Measurements from ENCODE around the gene BCAR3. TPM values are rescaled to one million over a fixed set of nuclear protein-coding genes. Genes with fewer than 3 reads are reported as not detected.

BCAR3 gene
- total RNA-seq, 3 donors from 2014 or later: 26.7 to 42.7 (median 30.2) TPM

DNA sequence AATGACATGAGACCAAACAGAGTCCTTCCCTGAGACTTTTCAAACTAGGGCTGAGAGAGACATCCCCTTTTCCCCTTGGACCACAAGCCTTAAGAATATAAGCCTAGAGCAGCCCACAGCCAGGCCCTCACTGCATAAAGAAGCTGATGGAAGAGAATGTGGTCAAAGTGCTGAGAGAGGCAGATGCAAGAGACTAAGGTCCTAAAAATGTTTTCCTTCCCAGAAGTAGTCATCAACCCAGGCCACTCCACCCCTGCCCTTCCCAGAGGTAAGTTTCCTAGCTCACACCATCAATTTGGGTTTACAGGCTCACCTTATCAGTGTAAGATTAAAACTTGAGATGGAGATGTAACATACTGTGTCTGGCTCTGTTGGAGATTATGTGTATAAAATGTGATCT is 58.2 kb downstream of the BCAR3 start:
- intact Hi-C loops (cut with DNase I; ENCODE audit: low total_unique reads): loop anchor here (10.0 kb wide), 3 partner anchors 189 to 221 kb away; no protein-coding TSS in a partner anchor
- Histone ChIP-seq H3K4me3 (no peak overlapping the region), H3K4me1 (no peaks in the 10 kb centered on the region), H3K27ac (no peak overlapping the region), H3K27me3 (no peaks in the 10 kb centered on the region), H3K9me3 (no peaks in the 10 kb centered on the region), H3K36me3 (no peaks in the 10 kb centered on the region)
- DNase-seq (ENCODE audit: low spot score in 2 of 2): no peak
- TF ChIP-seq POLR2A (IDR thresholded peaks at IDR 0.05) (no peak), POLR2AphosphoS5 (IDR thresholded peaks at IDR 0.05) (no peak)
- TF ChIP-seq, protein P1, sequence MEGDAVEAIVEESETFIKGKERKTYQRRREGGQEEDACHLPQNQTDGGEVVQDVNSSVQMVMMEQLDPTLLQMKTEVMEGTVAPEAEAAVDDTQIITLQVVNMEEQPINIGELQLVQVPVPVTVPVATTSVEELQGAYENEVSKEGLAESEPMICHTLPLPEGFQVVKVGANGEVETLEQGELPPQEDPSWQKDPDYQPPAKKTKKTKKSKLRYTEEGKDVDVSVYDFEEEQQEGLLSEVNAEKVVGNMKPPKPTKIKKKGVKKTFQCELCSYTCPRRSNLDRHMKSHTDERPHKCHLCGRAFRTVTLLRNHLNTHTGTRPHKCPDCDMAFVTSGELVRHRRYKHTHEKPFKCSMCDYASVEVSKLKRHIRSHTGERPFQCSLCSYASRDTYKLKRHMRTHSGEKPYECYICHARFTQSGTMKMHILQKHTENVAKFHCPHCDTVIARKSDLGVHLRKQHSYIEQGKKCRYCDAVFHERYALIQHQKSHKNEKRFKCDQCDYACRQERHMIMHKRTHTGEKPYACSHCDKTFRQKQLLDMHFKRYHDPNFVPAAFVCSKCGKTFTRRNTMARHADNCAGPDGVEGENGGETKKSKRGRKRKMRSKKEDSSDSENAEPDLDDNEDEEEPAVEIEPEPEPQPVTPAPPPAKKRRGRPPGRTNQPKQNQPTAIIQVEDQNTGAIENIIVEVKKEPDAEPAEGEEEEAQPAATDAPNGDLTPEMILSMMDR (IDR thresholded peaks at IDR 0.05): no peak

DNA sequence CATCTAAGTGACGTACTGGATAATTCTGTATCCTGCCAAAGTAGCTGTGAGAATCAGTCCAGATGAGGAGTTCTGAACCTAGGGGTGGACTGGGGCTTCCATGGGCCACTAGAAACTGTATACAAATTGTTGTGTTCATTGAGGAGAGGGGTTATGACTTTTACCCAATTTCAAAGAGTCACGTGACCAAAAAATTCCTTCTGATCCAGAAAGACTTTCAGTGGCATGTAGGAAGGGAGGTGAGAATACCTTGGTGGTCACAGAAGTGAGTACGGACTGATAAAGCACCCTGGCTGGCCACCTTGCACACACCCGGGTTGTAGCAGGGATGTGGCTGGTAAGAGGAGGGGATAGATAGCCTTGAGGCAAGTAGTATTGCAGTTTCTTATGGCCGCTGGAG is 60.4 kb downstream of the BCAR3 start:
- Histone ChIP-seq H3K27me3 (no peaks in the 10 kb centered on the region), H3K4me1 (peaks cover 0 to 21% of the 10 kb centered on the region in 2 donors), H3K27ac (no peak overlapping the region), H3K36me3 (no peaks in the 10 kb centered on the region), H3K9me3 (no peaks in the 10 kb centered on the region), H3K4me3 (no peak overlapping the region)
- DNase-seq (ENCODE audit: low spot score in 2 of 2): no peak
- TF ChIP-seq, protein P1 (IDR thresholded peaks at IDR 0.05): no peak
- TF ChIP-seq POLR2AphosphoS5 (IDR thresholded peaks at IDR 0.05) (no peak), POLR2A (IDR thresholded peaks at IDR 0.05) (no peak)
- intact Hi-C loops (cut with DNase I; ENCODE audit: low total_unique reads): loop anchor here (10.0 kb wide), 3 partner anchors 186 to 224 kb away; no protein-coding TSS in a partner anchor

DNA sequence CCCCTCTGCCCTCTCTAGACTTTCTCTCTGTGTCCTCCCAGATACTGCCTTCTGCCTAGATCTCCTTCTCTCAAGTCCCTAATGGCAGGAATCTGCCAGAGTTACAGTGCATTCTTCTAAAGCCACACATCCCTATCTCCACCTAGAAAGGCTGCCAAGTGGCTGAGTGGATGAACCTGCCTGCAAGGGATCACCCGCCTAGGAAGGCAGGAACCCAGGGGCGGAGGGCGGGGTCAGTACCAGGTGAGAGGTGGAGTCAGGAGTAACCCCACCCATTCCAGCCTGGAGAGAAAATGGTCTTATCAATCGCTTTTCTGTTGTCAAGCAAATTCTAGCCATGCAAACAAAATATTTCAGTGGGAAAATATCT is 60.8 kb downstream of the BCAR3 start:
- Histone ChIP-seq H3K4me1 (peaks cover 0 to 25% of the 10 kb centered on the region in 2 donors), H3K27ac (no peak overlapping the region), H3K36me3 (no peaks in the 10 kb centered on the region), H3K27me3 (no peaks in the 10 kb centered on the region), H3K4me3 (no peak overlapping the region), H3K9me3 (no peaks in the 10 kb centered on the region)
- DNase-seq (ENCODE audit: low spot score in 2 of 2): no peak
- TF ChIP-seq POLR2AphosphoS5 (IDR thresholded peaks at IDR 0.05): no peak
- TF ChIP-seq POLR2A (IDR thresholded peaks at IDR 0.05): no peak
- TF ChIP-seq, protein P1 (IDR thresholded peaks at IDR 0.05): no peak
- intact Hi-C loops (cut with DNase I; ENCODE audit: low total_unique reads): loop anchor here (10.0 kb wide), 3 partner anchors 186 to 224 kb away; no protein-coding TSS in a partner anchor

DNA sequence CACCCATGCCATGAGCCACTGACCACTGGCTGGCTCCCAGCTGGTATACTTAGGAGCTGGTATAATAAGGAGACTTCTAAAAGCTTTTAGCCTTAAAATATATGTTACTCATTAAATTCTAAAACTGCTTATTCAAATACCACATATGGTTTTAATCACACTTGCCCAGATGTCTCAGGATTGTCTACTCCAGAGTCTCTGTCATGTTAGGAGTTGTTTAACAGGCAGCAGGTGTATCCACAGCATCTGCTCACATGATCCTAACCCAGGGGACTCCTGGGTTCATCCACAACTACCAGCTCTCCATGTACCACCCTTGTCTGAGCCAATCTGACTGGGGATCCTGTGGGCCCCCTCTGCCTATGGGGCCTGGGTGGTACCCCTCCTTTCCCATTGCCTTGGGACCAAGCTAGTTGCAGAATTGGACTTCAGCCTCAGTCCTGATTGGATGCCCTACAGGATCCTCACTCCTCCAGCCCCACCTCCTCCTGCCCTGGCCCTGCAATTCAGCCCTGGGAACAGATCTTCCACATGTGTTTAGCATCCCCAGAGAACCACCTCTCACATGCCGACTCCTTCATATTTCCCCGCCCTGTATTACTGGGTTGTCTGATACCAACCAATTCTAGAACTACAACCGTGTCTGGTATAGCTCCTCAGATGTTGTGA is 61.3 kb downstream of the BCAR3 start:
- no peak for DNase-seq (ENCODE audit: low spot score in 2 of 2)
- Histone ChIP-seq H3K4me1 (peaks cover 0 to 30% of the 10 kb centered on the region in 2 donors), H3K9me3 (no peaks in the 10 kb centered on the region), H3K27ac (no peak overlapping the region), H3K27me3 (no peaks in the 10 kb centered on the region), H3K36me3 (no peaks in the 10 kb centered on the region), H3K4me3 (no peak overlapping the region)
- intact Hi-C loops (cut with DNase I; ENCODE audit: low total_unique reads): loop anchor here (10.0 kb wide), 3 partner anchors 186 to 224 kb away; no protein-coding TSS in a partner anchor
- TF ChIP-seq, protein P1 (IDR thresholded peaks at IDR 0.05): no peak

DNA sequence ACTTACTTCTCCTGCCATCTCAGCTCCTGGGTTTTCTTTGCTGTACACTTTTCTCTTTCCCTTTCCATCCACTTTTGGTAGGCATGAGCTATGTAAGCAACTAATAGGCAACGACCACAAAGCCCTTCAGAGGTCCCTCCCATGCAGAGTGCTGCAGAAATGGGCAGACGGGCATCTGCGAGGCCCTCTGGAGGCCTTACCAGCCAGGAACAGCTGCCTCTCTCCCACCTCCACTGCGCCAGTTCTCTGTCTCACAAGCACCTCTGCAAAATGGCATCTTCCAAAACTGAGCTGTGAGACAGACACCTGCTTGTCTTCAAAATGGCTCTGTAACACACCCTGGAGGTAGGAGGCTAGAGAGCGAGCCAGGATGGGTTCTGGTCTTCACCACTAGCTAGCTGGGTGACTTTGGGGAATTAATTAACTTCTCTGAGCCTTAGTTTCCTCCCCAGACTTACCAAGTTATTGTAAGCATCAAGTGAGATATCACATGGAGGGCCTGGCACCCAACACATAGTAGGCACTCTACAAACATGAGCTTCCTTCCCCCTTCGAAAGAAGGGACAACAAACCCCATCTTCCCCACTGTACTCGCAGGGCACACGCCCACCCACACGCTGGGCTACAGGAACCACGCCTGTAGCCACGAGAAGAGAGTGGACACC is 62.0 kb downstream of the BCAR3 start:
- H3K36me3 ChIP-seq: no peaks in the 10 kb centered on the region

More for the DNA sequence above, 62.0 kb downstream of the BCAR3 start:
- peaks cover 1 to 35% of the 10 kb centered on the region in 2 donors for H3K4me1 ChIP-seq
- TF ChIP-seq POLR2AphosphoS5 (IDR thresholded peaks at IDR 0.05): no peak
- no peak for TF ChIP-seq POLR2A (IDR thresholded peaks at IDR 0.05)
- intact Hi-C loops (cut with DNase I; ENCODE audit: low total_unique reads): loop anchor here (10.0 kb wide), 3 partner anchors 185 to 225 kb away; no protein-coding TSS in a partner anchor
- no peaks in the 10 kb centered on the region for H3K9me3 ChIP-seq
- no peaks in the 10 kb centered on the region for H3K27me3 ChIP-seq
- no peak overlapping the region for H3K4me3 ChIP-seq
- H3K27ac ChIP-seq: no peak overlapping the region
- no peak for DNase-seq (ENCODE audit: low spot score in 2 of 2)
